TTC549 (cell line): ENCODE results near the gene MAN2B2.
"Not testable (repeated sequence)": the region's sequence is repeated elsewhere in the genome, so short reads cannot be mapped to it uniquely, and the experiment has no call there.

Experiments
- FAIRE-seq: peaks from 2 replicates; lab custom pipeline; 2012; peaks lifted over from hg19 to GRCh38; lab: Jason Lieb, UNC

MAN2B2 gene

GRCh38 chr4:6617246-6617645 lies 42.3 kb downstream of the MAN2B2 start:
- FAIRE-seq = no peak

- no peak for FAIRE-seq
Observed at GRCh38 chr4:6618386-6619115, 43.6 kb downstream of the MAN2B2 start.

- FAIRE-seq = no peak
Observed at GRCh38 chr4:6619116-6619465, 44.1 kb downstream of the MAN2B2 start.

GRCh38 chr4:6619466-6620255 lies 44.7 kb downstream of the MAN2B2 start:
- FAIRE-seq = no peak

GRCh38 chr4:6620296-6620695 lies 45.3 kb downstream of the MAN2B2 start:
- FAIRE-seq = no peak

GRCh38 chr4:6620891-6621555 lies 46.0 kb downstream of the MAN2B2 start:
- no peak for FAIRE-seq

GRCh38 chr4:6621556-6621927 lies 46.6 kb downstream of the MAN2B2 start:
- FAIRE-seq = no peak

GRCh38 chr4:6622744-6623143 lies 47.8 kb downstream of the MAN2B2 start:
- FAIRE-seq = no peak

- FAIRE-seq = no peak
Observed at GRCh38 chr4:6625256-6625655, 50.3 kb downstream of the MAN2B2 start.

- FAIRE-seq = no peak
Observed at GRCh38 chr4:6626066-6626465, 51.1 kb downstream of the MAN2B2 start.

- no peak for FAIRE-seq
Observed at GRCh38 chr4:6627832-6628231, 52.8 kb downstream of the MAN2B2 start.

- FAIRE-seq = not testable (repeated sequence)
Observed at GRCh38 chr4:6628484-6628883, 53.5 kb downstream of the MAN2B2 start.

- no peak for FAIRE-seq
Observed at GRCh38 chr4:6632125-6632524, 57.1 kb downstream of the MAN2B2 start.

GRCh38 chr4:6633091-6633906 lies 58.3 kb downstream of the MAN2B2 start:
- FAIRE-seq = no peak

- FAIRE-seq = no peak
Observed at GRCh38 chr4:6634746-6635145, 59.8 kb downstream of the MAN2B2 start.

GRCh38 chr4:6639137-6639680 lies 64.2 kb downstream of the MAN2B2 start:
- FAIRE-seq = no peak

GRCh38 chr4:6640292-6641163 lies 65.5 kb downstream of the MAN2B2 start, which contains the start of gene MRFAP1:
MRFAP1 (plus strand) TSS chr4:6640685; CDS start chr4:6640863, 178 bp downstream.
- FAIRE-seq = no peak

GRCh38 chr4:6641164-6641970 lies 66.4 kb downstream of the MAN2B2 start:
- FAIRE-seq = no peak

GRCh38 chr4:6641971-6642320 lies 67.0 kb downstream of the MAN2B2 start:
- no peak for FAIRE-seq

GRCh38 chr4:6643141-6643847 lies 68.3 kb downstream of the MAN2B2 start:
- FAIRE-seq = no peak
